Skin epidermis (tissue), 12 donors: ENCODE data around the gene GLI2.

Experiments
- H3K27ac ChIP-seq, 21 experiments: fragments of 200-600 bp; sonication (generic) in 11 of 21; one replicate each; pipeline ENCODE4 v1.5.0; 2020; ENCODE audit warnings: mild to moderate bottlenecking in 3 of 21, inconsistent platforms in 2 of 21, moderate library complexity in 2 of 21
- H3K4me3 ChIP-seq, 7 experiments: fragments of 200-600 bp; sonication (generic) in 2 of 7; one replicate each; pipeline ENCODE4 v1.5.0; 2020; ENCODE audit warnings: inconsistent platforms in 2 of 7, mild to moderate bottlenecking in 2 of 7, moderate library complexity in 1 of 7

The GLI2 gene

GRCh38 chr2:120710256-120710655 is 25.4 kb upstream of the GLI2 start:
- peak overlapping the region in 2 of 21 experiments; percentile 27 to 55 for H3K27ac ChIP-seq
- H3K4me3 ChIP-seq: no peak overlapping the region

GRCh38 chr2:120711694-120712093 is 24.0 kb upstream of the GLI2 start:
- no peak overlapping the region for H3K4me3 ChIP-seq
- peak overlapping the region in 3 of 21 experiments; percentile 54 to 81 (median 56) for H3K27ac ChIP-seq

- Histone ChIP-seq H3K27ac (peak overlapping the region in 3 of 21 experiments; percentile 54 to 81 (median 56)), H3K4me3 (no peak overlapping the region)
Measured at GRCh38 chr2:120712180-120712681, 23.4 kb upstream of the GLI2 start.

GRCh38 chr2:120715353-120715752 is 20.3 kb upstream of the GLI2 start:
- no peak overlapping the region for H3K4me3 ChIP-seq
- peak overlapping the region in 4 of 21 experiments; percentile 12 to 55 (median 37) for H3K27ac ChIP-seq

- peak overlapping the region in 5 of 21 experiments; percentile 12 to 55 (median 39) for H3K27ac ChIP-seq
- no peak overlapping the region for H3K4me3 ChIP-seq
Measured at GRCh38 chr2:120715941-120716340, 19.7 kb upstream of the GLI2 start.

- Histone ChIP-seq H3K27ac (peak overlapping the region in 2 of 21 experiments; percentile 39 to 55), H3K4me3 (no peak overlapping the region)
Measured at GRCh38 chr2:120716641-120717585, 18.8 kb upstream of the GLI2 start.

- Histone ChIP-seq H3K4me3 (no peak overlapping the region), H3K27ac (no peak overlapping the region)
Measured at GRCh38 chr2:120719491-120719890, 16.2 kb upstream of the GLI2 start.

- H3K4me3 ChIP-seq: no peak overlapping the region
- no peak overlapping the region for H3K27ac ChIP-seq
Measured at GRCh38 chr2:120720231-120720630, 15.4 kb upstream of the GLI2 start.

- Histone ChIP-seq H3K27ac (no peak overlapping the region), H3K4me3 (no peak overlapping the region)
Measured at GRCh38 chr2:120720746-120721375, 14.8 kb upstream of the GLI2 start.

GRCh38 chr2:120722246-120722567 is 13.5 kb upstream of the GLI2 start:
- Histone ChIP-seq H3K4me3 (no peak overlapping the region), H3K27ac (no peak overlapping the region)

- peak overlapping the region in 2 of 21 experiments; percentile 8 to 30 for H3K27ac ChIP-seq
- H3K4me3 ChIP-seq: no peak overlapping the region
Measured at GRCh38 chr2:120722568-120723421, 12.9 kb upstream of the GLI2 start.

GRCh38 chr2:120726245-120726644 is 9.4 kb upstream of the GLI2 start:
- no peak overlapping the region for H3K27ac ChIP-seq
- no peak overlapping the region for H3K4me3 ChIP-seq

- Histone ChIP-seq H3K4me3 (no peak overlapping the region), H3K27ac (no peak overlapping the region)
Measured at GRCh38 chr2:120729406-120730399, 6.0 kb upstream of the GLI2 start.

- Histone ChIP-seq H3K4me3 (no peak overlapping the region), H3K27ac (no peak overlapping the region)
Measured at GRCh38 chr2:120731175-120731574, 4.5 kb upstream of the GLI2 start.

GRCh38 chr2:120732506-120733237 is 3.0 kb upstream of the GLI2 start:
- H3K4me3 ChIP-seq: no peak overlapping the region
- H3K27ac ChIP-seq: peak overlapping the region in 1 of 21 experiments; percentile 62

- no peak overlapping the region for H3K4me3 ChIP-seq
Measured at GRCh38 chr2:120733238-120733932, 2.3 kb upstream of the GLI2 start.

GRCh38 chr2:120734930-120735651 is 577 bp upstream of the GLI2 start:
- Histone ChIP-seq H3K4me3 (peak overlapping the region; percentile 36 to 56 (median 42)), H3K27ac (peak overlapping the region in 16 of 21 experiments; percentile 10 to 91 (median 66))

More at GRCh38 chr2:120733238-120733932, 2.3 kb upstream of the GLI2 start:
- H3K27ac ChIP-seq: peak overlapping the region in 2 of 21 experiments; percentile 4 to 48
